Measurements from ENCODE around the gene CCDC9.
"Not testable (repeated sequence)": the region's sequence is repeated elsewhere in the genome, so short reads cannot be mapped to it uniquely, and the experiment has no call there.

The CCDC9 gene

GRCh38 chr19:47232422-47233211, 23.7 kb upstream of the CCDC9 start:
- no peak for DNase-seq (ENCODE audit: low spot score)

DNA sequence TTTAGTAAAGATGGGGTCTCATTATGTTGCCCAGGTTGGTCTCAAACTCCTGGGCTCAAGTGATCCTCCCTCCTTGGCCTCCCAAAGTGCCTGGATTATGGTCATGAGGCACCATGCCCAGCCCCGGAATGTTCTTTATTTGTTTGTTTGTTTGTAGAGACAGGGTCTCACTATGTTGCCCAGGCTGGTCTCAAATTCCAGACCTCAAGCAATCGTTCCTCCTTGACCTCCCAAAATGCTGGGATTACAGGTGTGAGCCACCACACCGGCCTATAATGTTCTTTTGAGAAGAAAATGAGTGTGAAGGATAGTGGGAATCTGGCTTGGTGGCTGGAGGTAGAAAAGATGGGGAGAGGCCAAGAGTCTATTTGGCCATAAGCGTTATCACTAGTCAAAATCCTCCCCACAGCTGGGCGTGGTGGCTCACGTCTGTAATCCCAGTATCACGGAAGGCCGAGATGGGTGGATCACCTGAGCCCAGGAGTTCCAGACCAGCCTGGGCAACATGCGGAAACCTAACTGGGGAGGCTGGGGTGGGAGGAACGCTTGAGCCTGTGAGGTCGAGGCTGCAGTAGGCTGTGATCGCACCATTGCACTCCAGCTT, 20.2 kb upstream of the CCDC9 start:
- DNase-seq (ENCODE audit: low spot score): no peak

DNA sequence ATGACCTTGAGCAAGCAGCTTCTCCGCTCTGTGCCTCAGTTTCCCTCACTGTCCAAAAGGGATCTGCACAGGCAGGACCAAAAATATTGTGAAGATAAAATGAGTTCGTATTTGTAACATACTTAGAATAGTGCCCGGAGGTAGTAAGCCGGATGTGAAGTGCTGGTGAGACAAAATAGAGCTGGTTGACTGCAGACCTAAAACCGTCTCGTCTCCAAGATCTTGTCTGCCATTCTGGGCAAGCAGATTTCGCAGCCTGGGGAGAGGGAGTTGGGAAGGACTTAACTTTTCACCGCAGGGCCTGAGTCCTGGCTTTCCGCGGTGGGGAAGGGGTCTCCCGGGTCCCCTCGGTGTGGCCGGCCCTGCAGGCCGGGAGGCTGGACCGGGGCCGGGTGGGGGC, 17.2 kb upstream of the CCDC9 start:
- DNase-seq (ENCODE audit: low spot score): no peak

DNA sequence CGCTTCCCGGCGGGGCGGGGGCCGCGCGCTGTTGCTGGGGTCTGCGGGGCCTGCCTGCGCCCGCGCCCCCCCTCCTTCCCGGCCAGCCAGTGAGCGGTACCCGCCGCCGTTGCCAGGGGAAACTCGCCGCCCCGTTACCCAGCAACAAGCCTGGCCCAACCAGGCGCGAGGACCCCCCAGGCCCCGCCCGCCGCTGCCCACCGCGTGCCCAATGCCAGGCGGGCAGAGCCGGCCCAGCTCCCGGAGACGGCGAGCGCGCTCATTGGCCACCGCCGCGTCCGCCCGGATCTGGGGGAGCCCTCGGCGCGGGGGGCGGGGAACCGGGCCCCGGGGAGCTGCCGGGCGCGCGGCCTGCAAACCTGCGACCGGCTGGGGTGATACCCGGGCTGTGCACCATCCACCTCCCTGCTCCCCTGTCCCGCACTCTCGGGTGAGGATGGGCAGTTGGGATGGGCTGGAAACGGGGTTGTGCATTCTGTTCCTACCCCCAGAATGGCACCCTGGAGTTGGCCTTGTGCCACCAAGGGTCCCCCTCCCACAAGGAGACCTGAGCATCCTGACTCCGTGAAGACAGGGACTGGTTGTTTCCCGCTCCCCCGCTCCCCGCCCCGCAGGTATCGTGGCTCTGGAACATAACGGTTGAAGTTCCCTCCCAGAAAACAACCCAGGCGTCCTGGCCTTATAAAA, 16.6 kb upstream of the CCDC9 start:
- DNase-seq (ENCODE audit: low spot score): peak; percentile 80

DNA sequence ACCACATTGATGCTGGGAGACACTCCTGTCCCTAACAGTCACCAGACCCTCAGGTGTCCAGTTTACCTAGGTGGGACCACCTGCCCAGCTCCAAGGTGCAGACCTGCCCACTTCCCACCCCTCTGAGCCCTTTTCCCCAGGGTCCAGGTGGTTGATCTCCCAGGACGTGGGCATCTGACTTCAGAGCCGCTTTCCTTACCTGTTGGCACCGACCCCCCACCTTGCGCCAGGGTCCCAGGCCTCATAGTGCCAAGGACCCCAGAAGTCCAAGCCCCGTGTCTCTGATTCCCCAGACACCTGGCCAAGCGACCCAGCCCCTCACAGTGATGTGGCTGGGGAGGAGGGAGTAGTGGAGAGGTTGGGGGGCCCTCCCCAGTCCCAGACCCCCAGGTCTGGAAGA, 15.8 kb upstream of the CCDC9 start:
- no peak for DNase-seq (ENCODE audit: low spot score)

GRCh38 chr19:47240996-47241918, 15.1 kb upstream of the CCDC9 start:
- peak; percentile 88 for DNase-seq (ENCODE audit: low spot score)

- DNase-seq (ENCODE audit: low spot score): no peak
These were observed 14.3 kb upstream of the CCDC9 start for GRCh38 chr19:47241919-47242577.

DNA sequence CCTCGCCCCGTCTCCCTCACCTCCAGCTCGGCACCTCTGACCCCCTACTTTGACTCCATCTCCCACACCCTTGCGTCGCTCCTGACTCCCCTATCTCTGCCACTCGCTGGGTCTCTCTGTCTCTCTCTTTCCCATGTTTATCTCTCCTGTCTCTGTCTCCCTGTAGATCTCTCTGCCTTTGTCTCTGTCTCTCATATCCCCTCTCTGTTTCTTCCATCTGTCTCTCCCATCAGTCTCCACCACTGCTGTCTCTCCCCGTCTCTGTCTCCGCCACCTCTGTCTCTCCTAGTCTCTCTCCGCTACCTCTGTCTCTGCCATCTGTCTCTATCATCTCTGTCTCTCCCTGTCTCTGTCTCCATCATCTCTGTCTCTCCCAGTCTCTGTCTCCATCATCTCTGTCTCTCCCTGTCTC, 13.0 kb upstream of the CCDC9 start:
- DNase-seq (ENCODE audit: low spot score): no peak

- peak; percentile 95 for DNase-seq (ENCODE audit: low spot score)
These were observed 12.4 kb upstream of the CCDC9 start for GRCh38 chr19:47243776-47244547.

- DNase-seq (ENCODE audit: low spot score): peak; percentile 67
These were observed 8.9 kb upstream of the CCDC9 start for GRCh38 chr19:47247308-47247990.

- DNase-seq (ENCODE audit: low spot score): not testable (repeated sequence)
These were observed 3.3 kb upstream of the CCDC9 start for GRCh38 chr19:47253016-47253415.

DNA sequence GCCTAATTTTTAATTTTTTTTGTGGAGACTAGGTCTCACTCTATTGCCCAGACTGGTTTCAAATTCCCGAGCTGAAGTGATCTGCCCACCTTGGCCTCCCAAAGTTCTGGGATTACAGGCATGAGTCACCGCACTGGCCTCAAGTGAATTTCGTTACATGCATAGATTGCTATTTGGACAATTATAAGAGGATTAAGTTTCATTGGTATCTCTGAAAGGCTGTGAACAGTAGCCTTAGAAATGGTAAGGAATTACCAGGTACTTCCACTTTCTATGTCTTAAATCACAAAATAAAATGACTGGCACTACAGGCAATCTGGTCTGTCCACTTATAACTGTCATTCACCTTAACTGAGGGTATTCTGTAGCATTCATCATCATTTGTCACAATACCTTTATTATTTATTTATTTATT, 2.9 kb upstream of the CCDC9 start:
- no peak for DNase-seq (ENCODE audit: low spot score)

GRCh38 chr19:47253970-47254369, 2.4 kb upstream of the CCDC9 start:
- DNase-seq (ENCODE audit: low spot score): no peak

GRCh38 chr19:47256693-47257410, 527 bp downstream of the CCDC9 start:
- peak; percentile 99 for DNase-seq (ENCODE audit: low spot score)

DNA sequence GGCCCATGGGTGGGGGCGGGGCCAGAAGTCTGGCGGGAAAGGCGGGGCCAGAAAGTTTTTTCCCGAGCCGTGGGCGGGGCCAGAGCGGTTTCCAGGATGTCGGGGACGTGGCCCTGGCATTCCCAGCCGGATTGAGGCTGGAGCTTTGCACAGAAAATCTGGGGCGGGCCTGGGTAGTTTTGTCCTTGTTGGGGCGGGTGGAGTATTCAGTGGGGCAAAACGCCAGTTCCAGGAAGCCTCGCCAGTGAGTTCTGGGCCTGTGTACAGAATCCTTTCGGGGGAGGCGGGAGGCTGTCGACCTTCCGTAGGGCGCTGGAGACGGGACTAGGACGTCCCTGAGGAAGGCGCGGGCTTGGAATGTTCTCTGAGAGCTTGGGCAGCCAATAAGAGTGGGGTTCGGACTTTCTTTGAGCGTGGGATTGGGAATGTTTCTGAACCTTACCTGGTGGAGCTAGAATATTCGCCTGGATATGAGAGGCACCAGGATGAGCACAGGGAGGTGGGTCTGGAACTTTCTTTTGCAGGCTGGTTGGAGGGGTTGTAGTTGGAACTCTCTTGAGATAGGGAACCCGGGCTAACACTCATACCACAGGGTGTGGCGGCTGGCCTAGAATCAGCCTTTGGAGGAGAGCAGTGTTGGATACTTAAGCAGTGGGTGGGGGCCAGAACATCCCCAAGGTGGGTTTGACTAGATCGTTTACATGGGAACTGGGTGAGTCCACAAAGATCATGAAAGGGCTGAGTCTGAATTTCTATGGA, 1.3 kb downstream of the CCDC9 start:
- no peak for DNase-seq (ENCODE audit: low spot score)

- no peak for DNase-seq (ENCODE audit: low spot score)
These were observed 2.1 kb downstream of the CCDC9 start for GRCh38 chr19:47258434-47258833.

DNA sequence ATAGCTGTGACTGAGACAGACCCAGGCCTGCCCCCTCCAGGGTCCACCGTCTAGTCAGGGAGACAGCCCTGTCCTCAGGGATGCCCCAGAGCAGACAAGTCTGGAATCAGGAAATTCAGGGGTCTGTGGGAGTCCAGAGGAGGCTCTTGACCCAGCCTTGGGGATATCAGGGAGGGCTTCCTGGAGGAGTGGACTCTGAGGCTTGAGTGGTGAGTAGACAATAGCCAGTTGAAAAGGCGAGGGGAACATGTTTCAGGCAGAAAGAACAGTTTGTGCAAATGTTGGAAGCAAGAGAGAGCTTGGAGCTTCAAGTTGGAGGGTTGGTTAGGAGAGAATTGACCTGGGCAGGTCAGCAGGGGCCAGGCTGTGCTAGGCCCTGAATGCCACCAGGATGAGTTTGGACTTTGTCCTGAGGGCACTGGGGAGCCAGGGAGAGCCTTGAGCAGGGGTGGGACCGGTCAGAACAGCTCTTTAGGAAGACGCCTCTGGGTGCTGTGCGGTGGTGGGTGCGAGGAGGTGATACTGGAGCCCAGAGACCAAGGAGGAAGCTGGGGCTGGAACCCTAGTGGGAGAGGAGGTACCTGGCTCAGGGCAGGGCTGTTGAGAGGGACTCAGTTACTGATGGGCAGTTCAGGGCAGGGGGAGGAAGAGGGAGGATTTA, 2.7 kb downstream of the CCDC9 start:
- no peak for DNase-seq (ENCODE audit: low spot score)

GRCh38 chr19:47260476-47260875, 4.2 kb downstream of the CCDC9 start:
- no peak for DNase-seq (ENCODE audit: low spot score)

All from AG08396 (cell line).